Rectal smooth muscle tissue (tissue), 1 donor: ENCODE measurements around the gene HEPHL1.

Experiments
- H3K27ac ChIP-seq: one replicate; pipeline ENCODE4 v1.7.0; 2013; ENCODE audit warnings: low read depth, low read length, inconsistent platforms
- H3K27me3 ChIP-seq: one replicate; pipeline ENCODE4 v1.7.0; 2013; ENCODE audit warnings: low read length; ENCODE audit not compliant: control insufficient read depth, insufficient read depth
- H3K36me3 ChIP-seq: one replicate; pipeline ENCODE4 v1.7.0; 2013; ENCODE audit warnings: low read length; ENCODE audit not compliant: control insufficient read depth, insufficient read depth
- H3K4me1 ChIP-seq: one replicate; pipeline ENCODE4 v1.7.0; 2013; ENCODE audit warnings: low read length; ENCODE audit not compliant: control insufficient read depth, insufficient read depth
- H3K4me3 ChIP-seq: one replicate; pipeline ENCODE4 v1.7.0; 2013; ENCODE audit warnings: low read length
- H3K9ac ChIP-seq: one replicate; pipeline ENCODE4 v1.7.0; 2013; ENCODE audit warnings: low read length

Gene HEPHL1

GRCh38 chr11:93993747-93994146 lies 27.4 kb upstream of the HEPHL1 start:
- H3K27me3 ChIP-seq = no peaks in the 10 kb centered on the region
- no peak overlapping the region for H3K27ac ChIP-seq
- H3K36me3 ChIP-seq = no peaks in the 10 kb centered on the region
- no peak overlapping the region for H3K4me3 ChIP-seq
- no peaks in the 10 kb centered on the region for H3K4me1 ChIP-seq
- no peak overlapping the region for H3K9ac ChIP-seq

GRCh38 chr11:93997741-93998140 lies 23.4 kb upstream of the HEPHL1 start:
- Histone ChIP-seq H3K4me3 (no peak overlapping the region), H3K4me1 (no peaks in the 10 kb centered on the region), H3K36me3 (no peaks in the 10 kb centered on the region), H3K9ac (no peak overlapping the region), H3K27me3 (no peaks in the 10 kb centered on the region), H3K27ac (no peak overlapping the region)

GRCh38 chr11:94000659-94001058 lies 20.5 kb upstream of the HEPHL1 start:
- Histone ChIP-seq H3K9ac (no peak overlapping the region), H3K4me3 (no peak overlapping the region), H3K36me3 (no peaks in the 10 kb centered on the region), H3K27me3 (no peaks in the 10 kb centered on the region), H3K4me1 (no peaks in the 10 kb centered on the region), H3K27ac (no peak overlapping the region)

- Histone ChIP-seq H3K36me3 (no peaks in the 10 kb centered on the region), H3K4me1 (no peaks in the 10 kb centered on the region), H3K9ac (no peak overlapping the region), H3K27me3 (no peaks in the 10 kb centered on the region), H3K27ac (no peak overlapping the region), H3K4me3 (no peak overlapping the region)
These were observed 18.9 kb upstream of the HEPHL1 start for GRCh38 chr11:94002226-94002625.

DNA sequence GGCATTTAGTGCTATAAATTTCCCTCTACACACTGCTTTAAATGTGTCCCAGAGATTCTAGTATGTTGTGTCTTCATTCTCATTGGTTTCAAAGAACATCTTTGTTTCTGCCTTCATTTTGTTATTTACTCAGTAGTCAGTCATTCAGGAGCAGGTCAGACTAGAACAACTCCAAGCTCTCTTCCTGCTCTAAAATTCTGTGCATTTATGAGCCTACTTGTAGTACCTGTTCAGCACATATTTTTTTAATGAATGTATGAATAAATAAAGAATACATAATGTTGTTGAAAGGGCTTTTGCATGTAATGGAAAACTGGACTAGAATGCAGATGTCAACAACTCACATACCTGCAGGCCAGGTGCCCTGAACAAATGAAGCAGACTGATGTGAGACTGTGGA lies 13.7 kb upstream of the HEPHL1 start:
- H3K27me3 ChIP-seq = no peaks in the 10 kb centered on the region
- no peaks in the 10 kb centered on the region for H3K4me1 ChIP-seq
- no peak overlapping the region for H3K9ac ChIP-seq
- H3K4me3 ChIP-seq = no peak overlapping the region
- no peak overlapping the region for H3K27ac ChIP-seq
- H3K36me3 ChIP-seq = no peaks in the 10 kb centered on the region

DNA sequence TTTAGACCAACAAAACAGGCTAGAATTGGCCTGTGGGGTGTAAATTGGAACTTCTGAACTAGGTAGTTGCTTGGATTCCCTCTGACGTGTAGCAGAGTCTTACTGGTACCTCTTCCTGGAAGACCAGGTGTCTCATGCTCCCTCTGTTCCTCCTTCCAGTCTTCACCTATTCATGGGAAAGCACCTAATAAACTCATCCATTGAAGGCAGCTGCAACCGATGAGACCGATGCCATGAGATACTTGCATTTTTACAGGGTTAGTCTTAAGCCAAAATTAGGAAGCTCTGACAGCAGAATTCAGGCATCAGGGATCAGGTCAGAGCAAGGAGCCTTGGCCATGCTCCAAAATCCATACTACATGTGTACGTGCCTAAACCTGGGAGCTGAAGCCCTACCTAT lies 13.2 kb upstream of the HEPHL1 start:
- Histone ChIP-seq H3K4me1 (no peaks in the 10 kb centered on the region), H3K36me3 (no peaks in the 10 kb centered on the region), H3K27ac (no peak overlapping the region), H3K9ac (no peak overlapping the region), H3K27me3 (no peaks in the 10 kb centered on the region), H3K4me3 (no peak overlapping the region)

DNA sequence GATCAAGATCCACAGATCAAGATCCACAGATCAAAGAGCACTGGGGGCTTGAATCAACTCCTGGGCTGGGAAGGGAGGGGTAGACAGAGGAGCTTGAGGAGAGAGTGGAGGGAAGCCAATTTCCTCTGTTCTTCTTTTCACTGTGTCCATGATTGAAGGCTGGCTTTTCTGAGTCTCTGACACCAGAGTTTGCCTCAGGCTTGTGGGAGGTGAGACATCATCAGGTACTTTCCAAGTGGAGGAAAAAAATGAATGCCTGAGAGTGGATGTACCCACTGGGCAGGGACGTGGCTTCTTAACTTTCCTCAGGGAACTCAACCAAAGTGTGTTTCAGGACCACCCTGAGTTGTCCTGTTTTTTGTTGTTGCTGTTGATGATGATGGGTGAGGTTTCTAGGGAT lies 11.0 kb upstream of the HEPHL1 start:
- H3K27me3 ChIP-seq = no peaks in the 10 kb centered on the region
- H3K27ac ChIP-seq = no peak overlapping the region
- no peak overlapping the region for H3K4me3 ChIP-seq
- H3K9ac ChIP-seq = no peak overlapping the region
- no peaks in the 10 kb centered on the region for H3K4me1 ChIP-seq
- no peaks in the 10 kb centered on the region for H3K36me3 ChIP-seq

DNA sequence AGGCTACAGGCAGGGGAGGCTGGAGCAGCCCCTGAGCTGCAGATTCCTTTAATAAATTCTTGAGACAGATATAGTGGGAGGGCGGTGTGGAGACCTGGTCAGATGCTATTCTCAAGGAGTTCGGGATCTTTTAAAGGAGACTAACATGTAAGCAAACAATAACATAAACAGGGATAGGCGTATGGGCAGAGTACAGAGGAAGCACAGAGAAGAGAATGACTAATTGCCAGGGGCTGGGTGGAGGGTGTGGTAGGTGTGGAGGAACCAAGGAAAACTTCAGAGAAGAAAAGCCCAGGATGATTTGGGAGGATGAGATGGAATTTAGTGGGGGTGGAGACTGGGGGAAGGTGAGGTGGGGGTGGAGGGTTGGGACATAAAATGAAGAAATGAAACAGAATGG lies 9.7 kb upstream of the HEPHL1 start:
- Histone ChIP-seq H3K4me3 (no peak overlapping the region), H3K27me3 (no peaks in the 10 kb centered on the region), H3K4me1 (no peaks in the 10 kb centered on the region), H3K36me3 (no peaks in the 10 kb centered on the region), H3K9ac (no peak overlapping the region), H3K27ac (no peak overlapping the region)

DNA sequence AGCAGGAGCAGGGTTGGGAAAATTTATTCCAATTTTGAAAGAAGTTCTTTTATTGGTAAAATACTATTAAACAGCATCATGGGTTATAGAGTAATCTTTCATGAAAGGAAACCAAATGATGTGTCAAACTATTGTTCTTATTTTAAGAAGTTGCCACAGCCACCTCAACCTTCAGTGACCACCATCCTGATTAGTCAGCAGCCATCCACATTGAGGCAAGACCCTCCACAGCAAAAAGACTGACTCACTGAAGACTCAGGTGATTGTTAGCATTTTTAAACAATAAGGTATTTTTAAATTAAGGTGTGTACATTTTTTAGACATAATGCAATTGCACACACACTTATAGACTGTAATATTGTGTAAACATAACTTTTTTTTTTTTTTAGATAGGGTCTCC lies 3.7 kb upstream of the HEPHL1 start:
- Histone ChIP-seq H3K4me1 (no peaks in the 10 kb centered on the region), H3K9ac (no peak overlapping the region), H3K4me3 (no peak overlapping the region), H3K27ac (no peak overlapping the region), H3K36me3 (no peaks in the 10 kb centered on the region), H3K27me3 (no peaks in the 10 kb centered on the region)

DNA sequence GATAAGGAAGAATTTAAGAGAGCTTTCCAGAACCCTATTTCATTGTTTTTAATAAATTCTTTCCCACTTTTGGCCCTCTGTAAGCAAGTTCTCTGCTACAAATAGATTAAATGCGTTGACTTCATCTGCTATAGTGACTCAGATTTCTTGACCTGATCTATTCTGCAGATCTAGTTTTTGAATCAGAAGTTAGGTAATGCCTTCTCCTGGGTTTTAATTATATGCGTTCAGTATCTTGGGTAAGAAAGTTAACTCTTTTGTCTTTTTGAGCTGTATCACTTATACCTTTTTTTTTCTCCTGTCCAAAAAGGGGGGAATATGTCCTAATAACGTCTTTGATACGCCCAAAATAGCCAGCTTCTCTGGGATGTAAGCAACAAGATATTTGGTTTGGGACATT lies 2.4 kb upstream of the HEPHL1 start:
- Histone ChIP-seq H3K27ac (no peak overlapping the region), H3K9ac (no peak overlapping the region), H3K4me1 (no peaks in the 10 kb centered on the region), H3K27me3 (no peaks in the 10 kb centered on the region), H3K4me3 (no peak overlapping the region), H3K36me3 (no peaks in the 10 kb centered on the region)

GRCh38 chr11:94023856-94024255 lies 2.7 kb downstream of the HEPHL1 start:
- no peaks in the 10 kb centered on the region for H3K36me3 ChIP-seq
- no peak overlapping the region for H3K27ac ChIP-seq
- H3K4me1 ChIP-seq = no peaks in the 10 kb centered on the region
- H3K4me3 ChIP-seq = no peak overlapping the region
- H3K27me3 ChIP-seq = no peaks in the 10 kb centered on the region
- no peak overlapping the region for H3K9ac ChIP-seq

DNA sequence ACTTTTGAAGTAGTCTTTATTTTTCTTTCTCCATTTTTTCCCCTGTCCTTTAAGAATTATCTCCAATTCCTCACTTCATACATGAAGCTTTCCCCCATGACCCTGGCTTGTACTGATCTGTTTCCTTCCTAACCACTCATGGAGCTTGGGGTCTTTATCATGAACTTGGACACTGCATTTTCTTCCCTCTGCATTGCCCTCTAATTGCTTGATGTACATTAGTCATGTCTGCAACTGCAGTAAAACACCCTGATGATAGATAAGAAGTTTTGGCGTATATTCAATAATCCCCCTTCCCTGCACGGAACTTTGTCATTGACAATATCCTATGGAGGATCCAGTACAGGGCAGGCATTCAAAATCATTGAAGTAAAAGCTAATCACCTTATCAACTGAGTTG lies 3.4 kb downstream of the HEPHL1 start:
- no peak overlapping the region for H3K9ac ChIP-seq
- H3K4me3 ChIP-seq = no peak overlapping the region
- H3K4me1 ChIP-seq = no peaks in the 10 kb centered on the region
- no peak overlapping the region for H3K27ac ChIP-seq
- H3K27me3 ChIP-seq = no peaks in the 10 kb centered on the region
- H3K36me3 ChIP-seq = no peaks in the 10 kb centered on the region

GRCh38 chr11:94025690-94026394 lies 4.7 kb downstream of the HEPHL1 start:
- Histone ChIP-seq H3K36me3 (no peaks in the 10 kb centered on the region), H3K9ac (no peak overlapping the region), H3K27me3 (no peaks in the 10 kb centered on the region), H3K4me1 (no peaks in the 10 kb centered on the region), H3K4me3 (no peak overlapping the region), H3K27ac (no peak overlapping the region)
